ENCODE results near the gene PROS1.

GRCh38 chr3:93930041-93930440 is 43.7 kb downstream of the PROS1 start:
- TF ChIP-seq, protein P1, sequence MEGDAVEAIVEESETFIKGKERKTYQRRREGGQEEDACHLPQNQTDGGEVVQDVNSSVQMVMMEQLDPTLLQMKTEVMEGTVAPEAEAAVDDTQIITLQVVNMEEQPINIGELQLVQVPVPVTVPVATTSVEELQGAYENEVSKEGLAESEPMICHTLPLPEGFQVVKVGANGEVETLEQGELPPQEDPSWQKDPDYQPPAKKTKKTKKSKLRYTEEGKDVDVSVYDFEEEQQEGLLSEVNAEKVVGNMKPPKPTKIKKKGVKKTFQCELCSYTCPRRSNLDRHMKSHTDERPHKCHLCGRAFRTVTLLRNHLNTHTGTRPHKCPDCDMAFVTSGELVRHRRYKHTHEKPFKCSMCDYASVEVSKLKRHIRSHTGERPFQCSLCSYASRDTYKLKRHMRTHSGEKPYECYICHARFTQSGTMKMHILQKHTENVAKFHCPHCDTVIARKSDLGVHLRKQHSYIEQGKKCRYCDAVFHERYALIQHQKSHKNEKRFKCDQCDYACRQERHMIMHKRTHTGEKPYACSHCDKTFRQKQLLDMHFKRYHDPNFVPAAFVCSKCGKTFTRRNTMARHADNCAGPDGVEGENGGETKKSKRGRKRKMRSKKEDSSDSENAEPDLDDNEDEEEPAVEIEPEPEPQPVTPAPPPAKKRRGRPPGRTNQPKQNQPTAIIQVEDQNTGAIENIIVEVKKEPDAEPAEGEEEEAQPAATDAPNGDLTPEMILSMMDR (conservative IDR thresholded peaks at IDR 0.05): no peak
- TF ChIP-seq ZFX (IDR thresholded peaks at IDR 0.05): no peak

All from C4-2B (cell line).